Hematopoietic multipotent progenitor cell (in vitro differentiated cells): ENCODE data around the gene GPRC5D. TPM values are rescaled to one million over a fixed set of nuclear protein-coding genes. Genes with fewer than 3 reads are reported as not detected.

Experiments
- DNase-seq, 3 donors: peaks; one replicate each; pipeline ENCODE4 v3.0.0-alpha.2; 2011 to 2015; ENCODE audit warnings: low read depth in 2 of 3, low spot score in 2 of 3
- total RNA-seq: library from RNA; depleted of rRNA; stranded (reverse); fragments of >200 nt; gene quantifications from one replicate; pipeline ENCODE4 v1.2.3, GENCODE V29; 2012

Gene GPRC5D
- total RNA-seq, 1 donor = not detected

GRCh38 chr12:12939888-12940287 lies 12.1 kb downstream of the GPRC5D start:
- DNase-seq = no peak

GRCh38 chr12:12938541-12938940 lies 13.4 kb downstream of the GPRC5D start:
- DNase-seq = no peak

- no peak for DNase-seq
Measured at GRCh38 chr12:12936983-12937491, 14.9 kb downstream of the GPRC5D start.

GRCh38 chr12:12934556-12934955 lies 17.4 kb downstream of the GPRC5D start:
- no peak for DNase-seq

- no peak for DNase-seq
Measured at GRCh38 chr12:12933742-12934141, 18.2 kb downstream of the GPRC5D start.

GRCh38 chr12:12930633-12931219 lies 21.2 kb downstream of the GPRC5D start:
- DNase-seq = no peak

GRCh38 chr12:12929696-12930095 lies 22.3 kb downstream of the GPRC5D start:
- DNase-seq = no peak

- DNase-seq = peak in 1 of 3 donors; percentile 16
Measured at GRCh38 chr12:12927211-12928079, 24.5 kb downstream of the GPRC5D start.

GRCh38 chr12:12926571-12927071 lies 25.3 kb downstream of the GPRC5D start:
- no peak for DNase-seq

- no peak for DNase-seq
Measured at GRCh38 chr12:12925388-12925787, 26.6 kb downstream of the GPRC5D start.

- DNase-seq = no peak
Measured at GRCh38 chr12:12924169-12924568, 27.8 kb downstream of the GPRC5D start.

GRCh38 chr12:12922978-12923377 lies 29.0 kb downstream of the GPRC5D start:
- DNase-seq = no peak

- no peak for DNase-seq
Measured at GRCh38 chr12:12922191-12922616, 29.8 kb downstream of the GPRC5D start.

GRCh38 chr12:12919666-12920435 lies 32.1 kb downstream of the GPRC5D start:
- no peak for DNase-seq

- no peak for DNase-seq
Measured at GRCh38 chr12:12918781-12919389, 33.1 kb downstream of the GPRC5D start.

GRCh38 chr12:12917517-12917916 lies 34.5 kb downstream of the GPRC5D start:
- no peak for DNase-seq

- DNase-seq = peak; percentile 76 to 89 (median 80)
Measured at GRCh38 chr12:12916135-12916944, 35.6 kb downstream of the GPRC5D start.

- no peak for DNase-seq
Measured at GRCh38 chr12:12915656-12916055, 36.3 kb downstream of the GPRC5D start.

- no peak for DNase-seq
Measured at GRCh38 chr12:12912711-12913110, 39.3 kb downstream of the GPRC5D start.

GRCh38 chr12:12909995-12910420 lies 42.0 kb downstream of the GPRC5D start:
- DNase-seq = peak in 1 of 3 donors; percentile 23
